Progenitor cell of endocrine pancreas (in vitro differentiated cells): ENCODE results near the gene IL17D. TPM values are rescaled to one million over a fixed set of nuclear protein-coding genes. Genes with fewer than 3 reads are reported as not detected.

Source experiments
- DNase-seq: peaks from one replicate; pipeline ENCODE4 v3.0.0; 2021; ENCODE audit warnings: low spot score; ENCODE audit not compliant: unreplicated experiment
- H3K27ac Mint-ChIP-seq: 2 replicates; pipeline ENCODE4 v1.8.0; 2021; ENCODE audit warnings: mild to moderate bottlenecking, moderate library complexity, mixed read lengths
- H3K27me3 Mint-ChIP-seq: 2 replicates; pipeline ENCODE4 v1.8.0; 2021; ENCODE audit warnings: mixed read lengths
- H3K36me3 Mint-ChIP-seq: 2 replicates; pipeline ENCODE4 v1.8.0; 2022; ENCODE audit warnings: mixed read lengths; ENCODE audit not compliant: insufficient read depth
- H3K4me1 Mint-ChIP-seq: 2 replicates; pipeline ENCODE4 v1.8.0; 2021; ENCODE audit warnings: low read depth, mixed read lengths
- H3K4me3 Mint-ChIP-seq: 2 replicates; pipeline ENCODE4 v1.8.0; 2021; ENCODE audit warnings: low read depth, mild to moderate bottlenecking, moderate library complexity, mixed read lengths
- H3K9me3 Mint-ChIP-seq: 2 replicates; pipeline ENCODE4 v1.8.0; 2021; ENCODE audit warnings: low read depth, mixed read lengths
- total RNA-seq: library from RNA; stranded (reverse); gene quantifications from 2 replicates; pipeline ENCODE4 v1.2.1, GENCODE V29; 2021
- TF ChIP-seq, protein P1 (sequence below): fragments of 200-600 bp; sonication (generic); IDR thresholded peaks from one replicate; pipeline ENCODE4 v1.5.0; 2021; ENCODE audit warnings: antibody characterized with exemption, mild to moderate bottlenecking; ENCODE audit not compliant: unreplicated experiment

The IL17D gene
- total RNA-seq, 1 donor from 2014 or later: 6.4 TPM

DNA sequence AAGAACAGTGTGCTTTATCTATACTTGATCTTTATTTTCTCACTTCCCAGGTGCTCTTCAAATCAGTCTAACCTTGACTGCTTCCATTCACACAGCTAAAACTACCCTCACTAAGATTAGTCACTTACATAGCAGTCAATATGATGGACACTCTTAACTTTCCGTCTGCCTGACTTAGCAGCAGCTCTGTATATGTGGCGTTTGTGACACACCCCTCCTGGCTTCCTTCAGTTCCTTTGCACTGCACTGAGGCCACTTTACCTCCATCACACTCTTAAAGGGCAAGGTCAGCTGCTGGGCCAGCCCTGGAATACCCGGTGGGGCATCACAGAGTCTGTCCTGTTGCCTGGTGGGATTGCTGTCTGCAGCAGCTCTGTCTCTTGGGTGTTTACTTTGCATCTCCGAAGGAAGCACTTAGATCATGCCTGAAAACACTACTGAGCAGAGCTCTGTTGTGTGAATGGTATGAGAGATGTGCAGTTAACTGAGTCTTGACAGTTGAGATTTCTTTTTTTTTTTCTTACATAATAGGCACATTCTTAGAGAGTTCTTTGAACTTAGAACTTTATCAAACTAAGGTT is 35.6 kb upstream of the IL17D start:
- DNase-seq: no peak
- H3K4me3 Mint-ChIP-seq: no peak overlapping the region
- no peaks in the 10 kb centered on the region for H3K9me3 Mint-ChIP-seq
- H3K4me1 Mint-ChIP-seq: no peaks in the 10 kb centered on the region
- H3K27ac Mint-ChIP-seq: no peak overlapping the region
- peaks cover 11% of the 10 kb centered on the region for H3K36me3 Mint-ChIP-seq
- no peaks in the 10 kb centered on the region for H3K27me3 Mint-ChIP-seq
- TF ChIP-seq, protein P1, sequence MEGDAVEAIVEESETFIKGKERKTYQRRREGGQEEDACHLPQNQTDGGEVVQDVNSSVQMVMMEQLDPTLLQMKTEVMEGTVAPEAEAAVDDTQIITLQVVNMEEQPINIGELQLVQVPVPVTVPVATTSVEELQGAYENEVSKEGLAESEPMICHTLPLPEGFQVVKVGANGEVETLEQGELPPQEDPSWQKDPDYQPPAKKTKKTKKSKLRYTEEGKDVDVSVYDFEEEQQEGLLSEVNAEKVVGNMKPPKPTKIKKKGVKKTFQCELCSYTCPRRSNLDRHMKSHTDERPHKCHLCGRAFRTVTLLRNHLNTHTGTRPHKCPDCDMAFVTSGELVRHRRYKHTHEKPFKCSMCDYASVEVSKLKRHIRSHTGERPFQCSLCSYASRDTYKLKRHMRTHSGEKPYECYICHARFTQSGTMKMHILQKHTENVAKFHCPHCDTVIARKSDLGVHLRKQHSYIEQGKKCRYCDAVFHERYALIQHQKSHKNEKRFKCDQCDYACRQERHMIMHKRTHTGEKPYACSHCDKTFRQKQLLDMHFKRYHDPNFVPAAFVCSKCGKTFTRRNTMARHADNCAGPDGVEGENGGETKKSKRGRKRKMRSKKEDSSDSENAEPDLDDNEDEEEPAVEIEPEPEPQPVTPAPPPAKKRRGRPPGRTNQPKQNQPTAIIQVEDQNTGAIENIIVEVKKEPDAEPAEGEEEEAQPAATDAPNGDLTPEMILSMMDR: no peak

DNA sequence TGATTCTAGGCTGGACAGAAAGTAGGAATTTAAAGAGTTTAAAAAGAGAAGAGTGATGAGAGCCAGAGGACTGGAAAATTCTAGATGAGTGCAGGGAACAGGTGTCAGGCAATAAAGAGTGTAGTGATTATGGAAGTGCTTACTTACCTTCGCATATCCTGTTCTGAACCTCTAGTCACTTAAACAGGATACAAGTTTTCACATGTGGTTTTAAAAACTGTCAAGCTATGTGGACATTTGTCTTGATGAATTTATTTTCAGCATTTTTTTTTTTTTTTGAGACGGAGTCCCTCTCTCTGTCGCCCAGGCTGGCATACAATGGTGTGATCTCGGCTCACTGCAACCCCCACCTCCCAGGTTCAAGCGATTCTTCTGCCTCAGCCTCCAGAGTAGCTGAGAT is 34.3 kb upstream of the IL17D start:
- Mint-ChIP-seq H3K36me3 (peaks cover 11% of the 10 kb centered on the region), H3K4me3 (no peak overlapping the region), H3K27ac (no peak overlapping the region), H3K4me1 (no peaks in the 10 kb centered on the region), H3K27me3 (no peaks in the 10 kb centered on the region), H3K9me3 (no peaks in the 10 kb centered on the region)
- TF ChIP-seq, protein P1: no peak
- DNase-seq: no peak

DNA sequence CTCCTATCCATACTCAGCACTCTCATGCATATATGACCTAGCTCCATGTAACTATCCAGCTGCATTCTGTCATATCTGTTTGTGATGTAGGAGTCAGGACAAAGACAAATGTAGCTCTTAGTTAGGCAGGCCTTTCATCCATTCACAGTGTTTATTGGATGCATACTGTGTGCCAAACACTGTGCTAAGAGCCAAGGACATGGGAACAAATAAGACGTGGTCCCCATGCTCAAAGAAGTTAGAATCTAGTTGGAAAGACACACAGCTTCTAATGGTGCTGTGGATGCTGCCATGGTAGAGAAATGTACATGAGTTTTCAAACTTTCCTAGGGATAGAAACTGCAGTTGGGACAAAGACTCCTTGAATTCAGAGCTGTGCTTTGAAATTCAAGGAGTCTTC is 31.7 kb upstream of the IL17D start:
- Mint-ChIP-seq H3K4me1 (no peaks in the 10 kb centered on the region), H3K9me3 (no peaks in the 10 kb centered on the region), H3K27me3 (no peaks in the 10 kb centered on the region), H3K4me3 (no peak overlapping the region), H3K27ac (no peak overlapping the region), H3K36me3 (peaks cover 7% of the 10 kb centered on the region)
- TF ChIP-seq, protein P1: no peak
- DNase-seq: no peak

DNA sequence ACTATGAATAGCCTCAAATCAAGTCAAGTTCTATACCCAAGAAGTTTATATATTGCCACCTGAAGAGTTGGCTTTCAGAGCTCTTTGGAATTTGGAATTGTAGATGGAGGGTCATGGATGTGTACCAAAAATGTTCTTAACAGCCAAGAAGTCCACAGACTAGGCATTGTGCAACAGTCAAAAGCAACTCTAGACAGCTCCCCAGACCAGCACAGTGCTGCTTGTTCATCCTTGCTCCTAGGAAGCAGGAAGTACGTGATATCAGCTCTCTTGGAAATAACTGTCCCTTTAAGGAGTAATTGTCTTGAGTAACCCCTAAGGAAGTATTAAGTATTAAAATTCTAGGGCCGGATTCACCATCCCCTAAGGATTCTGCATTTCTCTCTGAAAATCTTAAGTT is 30.7 kb upstream of the IL17D start:
- DNase-seq: no peak
- TF ChIP-seq, protein P1: no peak
- Mint-ChIP-seq H3K4me1 (no peaks in the 10 kb centered on the region), H3K9me3 (no peaks in the 10 kb centered on the region), H3K4me3 (no peak overlapping the region), H3K36me3 (peaks cover 7% of the 10 kb centered on the region), H3K27ac (no peak overlapping the region), H3K27me3 (no peaks in the 10 kb centered on the region)

DNA sequence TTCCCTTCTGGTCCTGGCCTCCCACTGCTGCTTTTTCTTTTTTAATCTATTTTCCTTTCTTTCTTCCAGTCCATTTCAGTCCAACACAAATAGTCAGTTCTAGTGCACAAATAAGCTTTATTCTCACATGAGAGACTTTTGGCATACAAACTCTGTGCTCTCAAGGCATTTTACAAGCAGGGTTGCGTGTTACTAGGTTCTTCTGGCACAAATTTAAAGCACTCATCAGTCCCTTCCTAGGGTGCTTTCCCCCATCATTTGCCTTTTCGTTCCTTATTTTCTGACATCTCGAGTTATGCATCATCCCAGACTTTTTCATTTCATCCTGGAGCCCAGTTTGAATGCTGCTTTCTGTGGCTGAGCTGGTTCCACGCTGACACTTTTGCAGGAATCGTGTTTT is 29.8 kb upstream of the IL17D start:
- peaks cover 7% of the 10 kb centered on the region for H3K36me3 Mint-ChIP-seq
- no peak for DNase-seq
- no peak overlapping the region for H3K4me3 Mint-ChIP-seq
- H3K27me3 Mint-ChIP-seq: no peaks in the 10 kb centered on the region
- peaks cover 6% of the 10 kb centered on the region for H3K4me1 Mint-ChIP-seq
- TF ChIP-seq, protein P1: no peak
- H3K9me3 Mint-ChIP-seq: no peaks in the 10 kb centered on the region
- H3K27ac Mint-ChIP-seq: no peak overlapping the region
